SK-N-SH (cell line): ENCODE data around the gene C11orf65. TPM values are rescaled to one million over a fixed set of nuclear protein-coding genes. Genes with fewer than 3 reads are reported as not detected.
"Not testable (repeated sequence)": the region's sequence is repeated elsewhere in the genome, so short reads cannot be mapped to it uniquely, and the experiment has no call there.

Experiments used
- CTCF ChIA-PET: fragments of 300-600, 350-600 bp; formaldehyde crosslinking; extraction: SDS; loops from one replicate; lab custom pipeline; 2021; lab: Yijun Ruan, JAX
- POLR2A ChIA-PET: fragments of 350-600 bp; sonication (Branson Sonifier 250); formaldehyde crosslinking; extraction: SDS; loops from one replicate; lab custom pipeline; 2020; ENCODE audit warnings: antibody characterized with exemption, inconsistent platforms; lab: Yijun Ruan, JAX
- DNase-seq: peaks from one replicate; pipeline ENCODE4 v3.0.0; 2012
- H2AFZ ChIP-seq: fragments of 200-600 bp; sonication (generic); 2 replicates; pipeline ENCODE4 v1.8.1; 2016; ENCODE audit warnings: antibody characterized with exemption, mild to moderate bottlenecking, low read depth
- H3F3A ChIP-seq: fragments of 200-600 bp; sonication (generic); replicated peaks from 2 replicates; pipeline ENCODE3; 2016; ENCODE audit warnings: antibody characterized with exemption, mild to moderate bottlenecking; ENCODE audit not compliant: insufficient read depth
- H3K27ac ChIP-seq, 2 experiments: fragments of 200-500 bp in 1 of 2; fragments of 200-600 bp in 1 of 2; sonication (Bioruptor generic) in 1 of 2; sonication (generic), shearing (Covaris generic) in 1 of 2; 2 replicates each; pipeline versions ENCODE4 v1.5.1 to v1.6.1; 2014 to 2016; ENCODE audit warnings: low read depth in 2 of 2, inconsistent platforms in 1 of 2, low read length in 1 of 2, mild to moderate bottlenecking in 1 of 2, mixed read lengths in 1 of 2
- H3K27me3 ChIP-seq: fragments of 200-600 bp; sonication (generic), shearing (Covaris generic); 2 replicates; pipeline ENCODE4 v1.6.1; 2016; ENCODE audit warnings: mixed run types; ENCODE audit not compliant: insufficient read depth
- H3K36me3 ChIP-seq, 2 experiments: fragments of 200-500 bp in 1 of 2; fragments of 200-600 bp in 1 of 2; sonication (Bioruptor generic) in 1 of 2; sonication (generic) in 1 of 2; replicated peaks in 1 of 2; 2 replicates each; pipeline versions ENCODE3 to v1.5.1; 2014 to 2016; ENCODE audit warnings: low read length in 1 of 2, mild to moderate bottlenecking in 1 of 2; ENCODE audit not compliant: insufficient read depth in 2 of 2, control insufficient read depth in 1 of 2
- H3K4me1 ChIP-seq, 2 experiments: fragments of 200-500 bp in 1 of 2; fragments of 200-600 bp in 1 of 2; sonication (Bioruptor generic) in 1 of 2; sonication (generic), shearing (Covaris generic) in 1 of 2; 2 replicates each; pipeline versions ENCODE4 v1.5.1 to v1.6.1; 2014 to 2016; ENCODE audit warnings: low read depth in 1 of 2, low read length in 1 of 2, mixed run types in 1 of 2; ENCODE audit not compliant: insufficient read depth in 2 of 2, control insufficient read depth in 1 of 2
- H3K4me2 ChIP-seq: fragments of 200-600 bp; sonication (generic), shearing (Covaris generic); 2 replicates; pipeline ENCODE4 v1.6.1; 2017; ENCODE audit warnings: mixed run types
- H3K4me3 ChIP-seq, 2 experiments: fragments of 200-500 bp in 1 of 2; fragments of 200-600 bp in 1 of 2; sonication (Bioruptor generic) in 1 of 2; sonication (generic), shearing (Covaris generic) in 1 of 2; 2 replicates each; pipeline versions ENCODE4 v1.5.1 to v1.8.1; 2014 to 2016; ENCODE audit warnings: low read depth in 2 of 2, inconsistent platforms in 1 of 2, low read length in 1 of 2, mild to moderate bottlenecking in 1 of 2, mixed read lengths in 1 of 2, moderate library complexity in 1 of 2
- H3K79me2 ChIP-seq: fragments of 200-600 bp; sonication (generic); 2 replicates; pipeline ENCODE4 v1.8.1; 2017; ENCODE audit warnings: mild to moderate bottlenecking; ENCODE audit not compliant: insufficient read depth
- H3K9ac ChIP-seq: fragments of 200-600 bp; sonication (generic); 2 replicates; pipeline ENCODE4 v1.6.1; 2017; ENCODE audit warnings: mixed run types
- H3K9me2 ChIP-seq: fragments of 200-600 bp; sonication (generic); 2 replicates; pipeline ENCODE4 v1.6.1; 2017; ENCODE audit warnings: mixed run types
- H3K9me3 ChIP-seq: fragments of 200-600 bp; sonication (generic); 2 replicates; pipeline ENCODE4 v1.6.1; 2017; ENCODE audit warnings: mixed run types, mild to moderate bottlenecking, moderate library complexity
- H4K20me1 ChIP-seq: fragments of 200-600 bp; sonication (generic); 2 replicates; pipeline ENCODE4 v1.6.1; 2017; ENCODE audit warnings: mild to moderate bottlenecking, mixed run types; ENCODE audit not compliant: insufficient read depth
- CHD2 ChIP-seq: fragments of 150-350 bp; IDR thresholded peaks from 2 replicates; pipeline ENCODE4 v1.6.1; 2018; ENCODE audit warnings: low read length; ENCODE audit not compliant: partially characterized antibody
- ELF1 ChIP-seq: IDR thresholded peaks from 2 replicates; pipeline ENCODE4 v1.4.0; 2012
- EP300 ChIP-seq, 2 experiments: IDR thresholded peaks; 2 replicates each; pipeline versions ENCODE4 v1.4.0 to v1.6.1; 2012; ENCODE audit warnings: borderline replicate concordance in 1 of 2, low read depth in 1 of 2, low read length in 1 of 2
- FOXJ3 ChIP-seq: sonication (generic); formaldehyde crosslinking; IDR thresholded peaks from 2 replicates; pipeline ENCODE4 v1.5.1; 2020; ENCODE audit warnings: mild to moderate bottlenecking, missing genetic modification reagents
- MXI1 ChIP-seq: IDR thresholded peaks from 2 replicates; pipeline ENCODE4 v1.6.1; 2012; ENCODE audit warnings: mild to moderate bottlenecking, low read depth, low read length, improper control_type of control experiment
- POLR2AphosphoS5 ChIP-seq: IDR thresholded peaks from 2 replicates; pipeline ENCODE4 v1.6.1; 2012; ENCODE audit warnings: low read depth, low read length
- WGBS: methylation state at CpG from one replicate; pipeline ENCODE4 v1.1.6; 2017; ENCODE audit warnings: low lambda C conversion rate; 5-methylcytosine and 5-hydroxymethylcytosine counted together
- polyA plus RNA-seq, 3 experiments: library from polyadenylated mRNA; depleted of rRNA; stranded (reverse); fragments of >200 nt; gene quantifications; 2 replicates each; pipeline ENCODE4 v1.2.3, GENCODE V29; 2012
- TF ChIP-seq, protein P1 (sequence below): fragments of 150-350 bp; IDR thresholded peaks from 2 replicates; pipeline ENCODE4 v1.6.1; 2016; ENCODE audit warnings: mild to moderate bottlenecking, low read depth, low read length
- TF ChIP-seq, protein P2 (sequence below): IDR thresholded peaks from 2 replicates; pipeline ENCODE4 v1.4.0; 2012; ENCODE audit warnings: low read depth, borderline replicate concordance
- TF ChIP-seq, protein P3 (sequence below): IDR thresholded peaks from 2 replicates; pipeline ENCODE4 v1.4.0; 2012; ENCODE audit warnings: low read depth

The C11orf65 gene
- polyA plus RNA-seq, 1 of the 3 experiments (the other 2 are of a cell fraction), result 0.07 TPM

DNA sequence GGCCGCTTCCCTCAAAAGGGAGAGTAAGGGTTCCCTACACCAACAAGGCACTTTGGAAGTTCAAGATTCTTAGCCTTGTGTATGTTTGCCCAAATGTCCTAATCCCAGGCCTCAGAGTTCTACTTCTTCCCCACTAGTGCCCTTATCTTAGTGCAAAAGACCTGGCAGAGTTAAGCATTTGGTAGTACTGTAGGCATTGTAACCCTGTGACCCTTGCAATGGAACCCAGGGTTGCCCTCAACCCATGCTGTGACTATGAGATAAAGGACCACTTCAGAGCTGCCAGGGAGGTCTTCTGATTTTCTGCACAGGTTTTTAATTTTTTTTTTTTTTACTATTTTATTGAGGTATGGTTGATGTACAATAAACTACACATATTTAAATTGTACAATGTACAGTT is 65.1 kb downstream of the C11orf65 start (continued):
- TF ChIP-seq EP300 (IDR thresholded peaks at IDR 0.05; ENCODE audit: borderline replicate concordance in 1 of 2, low read depth in 1 of 2, low read length in 1 of 2), result no peak
- TF ChIP-seq, protein P1, sequence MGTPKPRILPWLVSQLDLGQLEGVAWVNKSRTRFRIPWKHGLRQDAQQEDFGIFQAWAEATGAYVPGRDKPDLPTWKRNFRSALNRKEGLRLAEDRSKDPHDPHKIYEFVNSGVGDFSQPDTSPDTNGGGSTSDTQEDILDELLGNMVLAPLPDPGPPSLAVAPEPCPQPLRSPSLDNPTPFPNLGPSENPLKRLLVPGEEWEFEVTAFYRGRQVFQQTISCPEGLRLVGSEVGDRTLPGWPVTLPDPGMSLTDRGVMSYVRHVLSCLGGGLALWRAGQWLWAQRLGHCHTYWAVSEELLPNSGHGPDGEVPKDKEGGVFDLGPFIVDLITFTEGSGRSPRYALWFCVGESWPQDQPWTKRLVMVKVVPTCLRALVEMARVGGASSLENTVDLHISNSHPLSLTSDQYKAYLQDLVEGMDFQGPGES, result no peak
- no peak for TF ChIP-seq POLR2AphosphoS5
- no peak for TF ChIP-seq ELF1
- TF ChIP-seq FOXJ3 (CRISPR knock-in tag), result no peak
- TF ChIP-seq, protein P2, sequence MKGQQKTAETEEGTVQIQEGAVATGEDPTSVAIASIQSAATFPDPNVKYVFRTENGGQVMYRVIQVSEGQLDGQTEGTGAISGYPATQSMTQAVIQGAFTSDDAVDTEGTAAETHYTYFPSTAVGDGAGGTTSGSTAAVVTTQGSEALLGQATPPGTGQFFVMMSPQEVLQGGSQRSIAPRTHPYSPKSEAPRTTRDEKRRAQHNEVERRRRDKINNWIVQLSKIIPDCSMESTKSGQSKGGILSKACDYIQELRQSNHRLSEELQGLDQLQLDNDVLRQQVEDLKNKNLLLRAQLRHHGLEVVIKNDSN, result no peak
- no peak for TF ChIP-seq CHD2

GRCh38 chr11:108398439-108398838 is 68.9 kb downstream of the C11orf65 start:
- H3K36me3 ChIP-seq, result no peaks in the 10 kb centered on the region
- H3K4me1 ChIP-seq, result no peaks in the 10 kb centered on the region
- WGBS, result 69% methylated on average over 6 of the region's 6 CpGs
- H3K9me2 ChIP-seq, result no peaks in the 10 kb centered on the region
- no peaks in the 10 kb centered on the region for H3K27me3 ChIP-seq
- TF ChIP-seq, protein P1, result no peak
- TF ChIP-seq MXI1, result no peak
- TF ChIP-seq, protein P3, sequence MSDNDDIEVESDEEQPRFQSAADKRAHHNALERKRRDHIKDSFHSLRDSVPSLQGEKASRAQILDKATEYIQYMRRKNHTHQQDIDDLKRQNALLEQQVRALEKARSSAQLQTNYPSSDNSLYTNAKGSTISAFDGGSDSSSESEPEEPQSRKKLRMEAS, result no peak
- no peaks in the 10 kb centered on the region for H3K9me3 ChIP-seq
- no peak for DNase-seq
- ChIA-PET CTCF (no interaction called here), POLR2A (no interaction called here)
- no peak overlapping the region for H3K4me2 ChIP-seq
- no peak overlapping the region for H3K27ac ChIP-seq
- H2AFZ ChIP-seq, result no peak overlapping the region
- H3F3A ChIP-seq, result no peaks in the 10 kb centered on the region
- H3K9ac ChIP-seq, result no peak overlapping the region
- H4K20me1 ChIP-seq, result no peaks in the 10 kb centered on the region
- no peak overlapping the region for H3K4me3 ChIP-seq
- H3K79me2 ChIP-seq, result no peaks in the 10 kb centered on the region

DNA sequence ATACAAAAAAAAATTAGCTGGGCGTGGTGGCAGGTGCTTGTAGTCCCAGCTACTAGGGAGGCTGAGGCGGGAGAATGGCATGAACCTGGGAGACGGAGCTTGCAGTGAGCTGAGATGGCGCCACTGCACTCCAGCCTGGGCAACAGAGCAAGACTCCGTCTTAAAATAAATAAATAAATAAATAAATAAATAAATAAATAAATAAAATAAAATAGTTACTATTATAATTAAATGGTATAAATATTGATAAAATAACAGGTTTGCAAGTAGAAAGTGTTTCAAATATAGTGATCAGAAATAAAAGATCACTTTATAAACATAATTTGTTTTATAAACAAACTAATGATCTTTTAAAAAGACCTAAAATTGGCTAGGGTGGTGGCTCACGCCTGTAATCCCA is 70.7 kb downstream of the C11orf65 start:
- H3F3A ChIP-seq, POLR2A ChIA-PET, H3K27me3 ChIP-seq, H3K36me3 ChIP-seq, CTCF ChIA-PET, H2AFZ ChIP-seq, H3K9ac ChIP-seq, H3K9me3 ChIP-seq, H3K27ac ChIP-seq, H3K4me3 ChIP-seq, H3K9me2 ChIP-seq, H3K4me2 ChIP-seq, DNase-seq, H3K79me2 ChIP-seq, H3K4me1 ChIP-seq, H4K20me1 ChIP-seq: not testable (repeated sequence)
- WGBS, result 80% methylated on average over 6 of the region's 6 CpGs
